ENCODE data around the gene CLCN1. TPM values are rescaled to one million over a fixed set of nuclear protein-coding genes. Genes with fewer than 3 reads are reported as not detected.

Gene CLCN1
- total RNA-seq = under 0.01 TPM in 2 replicates
- polyA plus RNA-seq = not detected in 2 replicates
- polyA plus RNA-seq (2012) = 0.03 TPM in 1 of 2 replicates, not detected in the other
- 0.67 TPM in 1 of 2 replicates, not detected in the other for polyA minus RNA-seq (ENCODE audit: low replicate concordance)

DNA sequence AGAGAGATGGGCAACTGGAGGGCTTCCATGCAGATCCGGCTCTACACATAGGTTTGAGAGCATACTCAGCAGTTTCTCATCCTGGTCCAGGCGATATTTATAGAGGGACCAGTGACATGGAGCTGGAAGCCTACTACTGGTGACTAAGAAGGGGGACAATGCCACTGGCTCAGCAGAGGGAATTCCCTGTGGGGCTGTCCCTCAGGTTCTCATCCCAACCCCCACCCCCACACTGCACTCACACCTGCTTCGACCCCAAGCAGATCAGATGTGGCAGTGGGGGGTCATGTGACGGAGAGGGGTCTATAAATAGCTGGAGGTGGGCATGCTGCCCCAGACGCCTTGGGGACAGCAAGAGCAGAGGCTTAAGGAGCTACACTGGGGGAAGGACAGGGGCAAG, at the start of gene CLCN1:
Gene CLCN1, plus strand, starts transcription at position 336 of the 400 bp plus-strand sequence. CDS start 102 bp downstream, outside the sequence.
- H4K20me1 ChIP-seq (ENCODE audit: control insufficient read depth, extremely low read depth, insufficient read depth, low read length) = no peaks in the 10 kb centered on the region
- no peak for DNase-seq (ENCODE audit: low read depth in 2 of 2)
- TF ChIP-seq, protein P1, sequence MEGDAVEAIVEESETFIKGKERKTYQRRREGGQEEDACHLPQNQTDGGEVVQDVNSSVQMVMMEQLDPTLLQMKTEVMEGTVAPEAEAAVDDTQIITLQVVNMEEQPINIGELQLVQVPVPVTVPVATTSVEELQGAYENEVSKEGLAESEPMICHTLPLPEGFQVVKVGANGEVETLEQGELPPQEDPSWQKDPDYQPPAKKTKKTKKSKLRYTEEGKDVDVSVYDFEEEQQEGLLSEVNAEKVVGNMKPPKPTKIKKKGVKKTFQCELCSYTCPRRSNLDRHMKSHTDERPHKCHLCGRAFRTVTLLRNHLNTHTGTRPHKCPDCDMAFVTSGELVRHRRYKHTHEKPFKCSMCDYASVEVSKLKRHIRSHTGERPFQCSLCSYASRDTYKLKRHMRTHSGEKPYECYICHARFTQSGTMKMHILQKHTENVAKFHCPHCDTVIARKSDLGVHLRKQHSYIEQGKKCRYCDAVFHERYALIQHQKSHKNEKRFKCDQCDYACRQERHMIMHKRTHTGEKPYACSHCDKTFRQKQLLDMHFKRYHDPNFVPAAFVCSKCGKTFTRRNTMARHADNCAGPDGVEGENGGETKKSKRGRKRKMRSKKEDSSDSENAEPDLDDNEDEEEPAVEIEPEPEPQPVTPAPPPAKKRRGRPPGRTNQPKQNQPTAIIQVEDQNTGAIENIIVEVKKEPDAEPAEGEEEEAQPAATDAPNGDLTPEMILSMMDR (conservative IDR thresholded peaks at IDR 0.05 in 1 of 2, IDR thresholded peaks at IDR 0.05 in 1 of 2; ENCODE audit: low read depth in 1 of 2, low read length in 2 of 2) = no peak
- no peak for TF ChIP-seq EZH2 (IDR thresholded peaks at IDR 0.05; ENCODE audit: low read length, missing control alignments)
- H3K27me3 ChIP-seq (ENCODE audit: control insufficient read depth, insufficient read depth, low read length) = peaks cover 5% of the 10 kb centered on the region
- no peak within 1 kb of the TSS for H3K4me3 ChIP-seq (replicated peaks in 1 of 4; ENCODE audit: control extremely low read depth in 1 of 4, insufficient read depth in 1 of 4, low read depth in 3 of 4, low read length in 4 of 4)
- no peaks in the 10 kb centered on the region for H3K4me1 ChIP-seq (ENCODE audit: control insufficient read depth, extremely low read depth, insufficient read depth, low read length)
- no peaks in the 10 kb centered on the region for H3K36me3 ChIP-seq (ENCODE audit: control insufficient read depth, insufficient read depth, low read length)
- H3K9me3 ChIP-seq (ENCODE audit: control insufficient read depth, insufficient read depth, low read depth, low read length) = no peaks in the 10 kb centered on the region
- H3K79me2 ChIP-seq (ENCODE audit: control insufficient read depth, insufficient read depth, low read length) = no peaks in the 10 kb centered on the region
- no peak within 1 kb of the TSS for H3K27ac ChIP-seq (ENCODE audit: insufficient read depth, low read length)
- no peak within 1 kb of the TSS for H2AFZ ChIP-seq (ENCODE audit: low read length)
- no peak within 1 kb of the TSS for H3K4me2 ChIP-seq (ENCODE audit: extremely low read depth, insufficient read depth, low read length)
- H3K9ac ChIP-seq (ENCODE audit: insufficient read depth, low read length) = no peak within 1 kb of the TSS

DNA sequence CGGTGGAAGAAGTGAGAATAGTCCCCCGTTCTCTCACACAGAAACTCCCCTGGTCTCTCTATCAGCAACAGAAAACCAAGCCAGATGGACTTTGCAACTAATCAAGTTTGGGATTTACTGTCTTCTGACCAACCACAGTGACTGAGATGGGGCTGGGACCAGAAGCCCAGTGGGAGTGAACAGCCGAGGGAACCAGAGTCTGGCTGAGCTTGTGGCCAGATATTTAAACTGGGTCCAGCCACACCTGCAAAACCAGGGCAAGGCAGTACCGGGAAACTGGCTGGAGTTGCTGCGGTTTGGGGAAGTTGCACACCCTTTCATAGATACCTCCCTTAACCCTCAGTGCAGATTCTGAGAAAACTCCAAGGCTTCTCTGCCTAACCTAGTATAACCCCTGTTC, 46.7 kb upstream of the CLCN1 start:
- peaks cover 2% of the 10 kb centered on the region for H3K4me1 ChIP-seq (ENCODE audit: control insufficient read depth, extremely low read depth, insufficient read depth, low read length)
- no peak overlapping the region for H3K27ac ChIP-seq (ENCODE audit: insufficient read depth, low read length)
- no peaks in the 10 kb centered on the region for H3K27me3 ChIP-seq (ENCODE audit: control insufficient read depth, insufficient read depth, low read length)
- no peak overlapping the region for H2AFZ ChIP-seq (ENCODE audit: low read length)
- peaks cover 4% of the 10 kb centered on the region for H3K79me2 ChIP-seq (ENCODE audit: control insufficient read depth, insufficient read depth, low read length)
- H3K9ac ChIP-seq (ENCODE audit: insufficient read depth, low read length) = no peak overlapping the region
- H3K4me2 ChIP-seq (ENCODE audit: extremely low read depth, insufficient read depth, low read length) = no peak overlapping the region
- no peak for TF ChIP-seq EZH2 (IDR thresholded peaks at IDR 0.05; ENCODE audit: low read length, missing control alignments)
- TF ChIP-seq, protein P1 (conservative IDR thresholded peaks at IDR 0.05 in 1 of 2, IDR thresholded peaks at IDR 0.05 in 1 of 2; ENCODE audit: low read depth in 1 of 2, low read length in 2 of 2) = no peak
- no peaks in the 10 kb centered on the region for H4K20me1 ChIP-seq (ENCODE audit: control insufficient read depth, extremely low read depth, insufficient read depth, low read length)
- H3K36me3 ChIP-seq (ENCODE audit: control insufficient read depth, insufficient read depth, low read length) = peaks cover 7% of the 10 kb centered on the region
- DNase-seq (ENCODE audit: low read depth in 2 of 2) = no peak
- no peak overlapping the region for H3K4me3 ChIP-seq (replicated peaks in 1 of 4; ENCODE audit: control extremely low read depth in 1 of 4, insufficient read depth in 1 of 4, low read depth in 3 of 4, low read length in 4 of 4)
- no peaks in the 10 kb centered on the region for H3K9me3 ChIP-seq (ENCODE audit: control insufficient read depth, insufficient read depth, low read depth, low read length)

DNA sequence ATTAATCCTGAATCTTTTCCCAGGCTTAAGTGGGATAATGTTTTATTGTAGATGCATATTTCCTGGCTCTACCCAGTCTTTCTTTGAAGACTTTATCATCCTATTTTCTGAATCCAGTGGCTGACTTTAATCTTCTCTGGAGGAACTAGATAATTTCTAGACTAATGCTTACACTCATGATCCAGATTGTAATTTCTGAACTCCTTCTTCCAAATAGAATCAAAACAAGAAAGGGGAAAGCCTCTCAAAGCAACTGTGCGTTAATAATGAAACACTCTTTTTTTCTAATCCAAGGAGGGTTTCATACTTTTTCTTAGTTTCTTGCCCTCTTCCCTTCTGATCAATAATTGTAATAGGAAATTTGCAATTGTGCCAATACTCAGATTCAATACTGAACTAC, 44.7 kb upstream of the CLCN1 start:
- no peaks in the 10 kb centered on the region for H3K4me1 ChIP-seq (ENCODE audit: control insufficient read depth, extremely low read depth, insufficient read depth, low read length)
- H3K9me3 ChIP-seq (ENCODE audit: control insufficient read depth, insufficient read depth, low read depth, low read length) = no peaks in the 10 kb centered on the region
- H3K4me2 ChIP-seq (ENCODE audit: extremely low read depth, insufficient read depth, low read length) = no peak overlapping the region
- no peak overlapping the region for H3K4me3 ChIP-seq (replicated peaks in 1 of 4; ENCODE audit: control extremely low read depth in 1 of 4, insufficient read depth in 1 of 4, low read depth in 3 of 4, low read length in 4 of 4)
- H3K79me2 ChIP-seq (ENCODE audit: control insufficient read depth, insufficient read depth, low read length) = no peaks in the 10 kb centered on the region
- H3K27ac ChIP-seq (ENCODE audit: insufficient read depth, low read length) = no peak overlapping the region
- no peak for DNase-seq (ENCODE audit: low read depth in 2 of 2)
- peaks cover 7% of the 10 kb centered on the region for H3K36me3 ChIP-seq (ENCODE audit: control insufficient read depth, insufficient read depth, low read length)
- H3K27me3 ChIP-seq (ENCODE audit: control insufficient read depth, insufficient read depth, low read length) = no peaks in the 10 kb centered on the region
- no peaks in the 10 kb centered on the region for H4K20me1 ChIP-seq (ENCODE audit: control insufficient read depth, extremely low read depth, insufficient read depth, low read length)
- no peak for TF ChIP-seq EZH2 (IDR thresholded peaks at IDR 0.05; ENCODE audit: low read length, missing control alignments)
- TF ChIP-seq, protein P1 (conservative IDR thresholded peaks at IDR 0.05 in 1 of 2, IDR thresholded peaks at IDR 0.05 in 1 of 2; ENCODE audit: low read depth in 1 of 2, low read length in 2 of 2) = no peak
- no peak overlapping the region for H2AFZ ChIP-seq (ENCODE audit: low read length)
- no peak overlapping the region for H3K9ac ChIP-seq (ENCODE audit: insufficient read depth, low read length)

All from fibroblast of lung (primary cell).